T-helper 2 cell (primary cell): Measurements from ENCODE around the gene NANOS3.

Experiments used
- DNase-seq, 5 experiments: peaks; one replicate each; pipeline versions ENCODE4 v3.0.0 to v3.0.0-alpha.2; 2012 to 2022

NANOS3 gene

DNA sequence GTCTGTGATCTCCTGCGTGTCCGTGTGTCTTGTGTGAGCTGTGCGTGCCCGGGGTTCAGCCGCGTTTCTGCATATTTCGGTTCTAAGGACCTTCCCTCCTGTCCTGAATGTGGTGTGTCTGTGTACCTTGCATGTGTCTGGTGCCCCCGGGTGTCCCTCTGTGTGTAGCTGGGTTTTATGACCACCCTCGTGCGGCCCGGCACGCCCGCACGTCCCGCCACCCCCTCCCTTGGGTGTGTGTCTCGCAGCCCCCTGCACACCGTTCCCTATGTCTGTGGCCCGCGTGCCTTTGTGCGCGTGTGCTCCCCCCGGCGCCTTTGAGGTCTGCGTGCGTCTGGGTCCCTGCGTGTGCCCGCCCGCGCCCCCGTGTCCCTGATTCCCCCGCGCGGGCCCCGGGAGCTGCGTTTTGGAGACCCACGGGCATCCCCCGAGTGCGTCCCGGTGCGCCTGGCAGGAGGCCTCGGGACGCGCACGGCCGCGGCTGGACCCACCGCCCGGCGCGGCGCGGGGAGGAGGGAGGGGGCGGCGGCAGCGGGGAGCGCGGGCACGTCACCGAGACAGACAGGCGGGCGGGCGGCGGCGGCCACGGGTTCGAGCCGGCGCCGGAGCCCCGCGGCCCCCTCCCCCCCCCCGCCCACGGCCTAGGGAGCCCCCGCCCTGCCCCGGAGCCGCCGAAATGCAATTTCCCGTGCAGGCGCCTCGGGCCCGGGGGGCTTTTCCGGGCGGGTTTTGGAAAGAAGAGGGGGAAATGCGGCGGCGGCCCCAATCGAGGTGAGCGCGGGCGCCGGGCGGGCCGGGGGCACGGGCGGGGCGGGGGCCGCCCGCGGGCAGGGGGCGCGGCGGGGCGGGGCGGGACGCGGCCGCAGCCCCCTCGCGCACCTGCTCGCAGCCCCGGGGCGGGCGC lies 12.0 kb upstream of the NANOS3 start:
- DNase-seq = no peak

DNA sequence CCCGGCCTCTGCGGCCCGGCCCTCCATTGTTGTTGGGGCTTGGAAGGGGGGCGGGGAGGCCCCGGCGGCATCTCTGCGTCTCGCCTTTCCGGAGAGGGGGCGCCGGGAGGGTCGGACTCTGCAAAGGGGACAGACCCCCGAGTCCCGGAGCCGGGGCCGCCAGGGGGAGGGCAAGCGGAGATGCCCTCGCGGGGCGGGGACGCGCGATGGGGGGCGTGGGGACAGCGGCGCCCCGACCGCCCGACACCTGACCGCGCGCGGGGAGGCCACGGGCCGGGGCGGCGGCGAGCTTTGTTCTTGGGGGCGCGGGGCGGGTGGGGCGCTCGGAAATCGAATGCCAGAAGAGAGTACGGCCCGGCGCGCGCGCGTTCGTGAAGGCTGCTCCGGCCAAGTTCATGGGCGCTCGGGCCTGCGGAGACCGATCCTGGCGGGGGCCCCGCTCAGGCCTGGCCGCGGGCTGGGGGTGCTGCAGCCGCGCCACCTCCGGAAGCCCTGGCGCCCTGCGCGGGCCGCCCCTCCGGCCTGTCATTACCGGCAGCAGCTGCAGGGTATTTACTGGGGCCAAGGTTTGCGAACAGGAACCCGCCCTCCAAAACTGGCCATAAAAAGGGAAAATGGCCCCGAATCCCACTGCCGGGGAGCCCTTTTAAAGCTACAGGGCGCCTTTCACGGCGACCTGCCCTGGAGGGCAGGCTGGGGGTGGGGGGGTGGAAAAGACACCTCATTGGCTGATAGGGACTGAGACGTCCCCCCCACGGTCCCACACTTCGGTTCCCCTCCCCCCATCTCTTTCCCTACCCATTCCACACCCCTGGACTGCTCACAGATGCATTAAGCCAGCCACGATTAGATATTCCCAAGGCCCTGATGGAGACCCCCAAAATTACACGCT lies 11.1 kb upstream of the NANOS3 start:
- peak in 1 of 5 experiments; percentile 30 for DNase-seq

GRCh38 chr19:13866463-13867046 lies 10.4 kb upstream of the NANOS3 start:
- no peak for DNase-seq

- DNase-seq = no peak
Measured at GRCh38 chr19:13868663-13869062, 8.3 kb upstream of the NANOS3 start.

- no peak for DNase-seq
Measured at GRCh38 chr19:13869281-13869680, 7.7 kb upstream of the NANOS3 start.

- DNase-seq = no peak
Measured at GRCh38 chr19:13870873-13871272, 6.1 kb upstream of the NANOS3 start.

DNA sequence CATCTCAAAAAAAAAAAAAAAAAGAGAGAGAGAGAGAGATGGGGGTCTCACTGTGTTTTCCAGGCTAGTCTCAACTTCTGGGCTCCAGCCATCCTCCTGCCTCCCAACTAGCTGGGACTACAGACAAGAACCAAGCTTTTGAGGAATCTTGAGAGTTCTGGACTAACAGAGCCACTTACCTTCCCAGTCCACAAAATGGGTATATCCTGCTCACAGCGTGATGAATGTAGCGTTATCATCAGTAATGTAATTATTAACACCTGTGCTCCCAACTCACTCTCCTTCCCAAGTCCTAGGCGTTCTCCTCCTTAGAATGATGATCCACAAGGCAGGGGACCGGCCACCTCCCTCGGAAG lies 4.6 kb upstream of the NANOS3 start:
- DNase-seq = no peak

DNA sequence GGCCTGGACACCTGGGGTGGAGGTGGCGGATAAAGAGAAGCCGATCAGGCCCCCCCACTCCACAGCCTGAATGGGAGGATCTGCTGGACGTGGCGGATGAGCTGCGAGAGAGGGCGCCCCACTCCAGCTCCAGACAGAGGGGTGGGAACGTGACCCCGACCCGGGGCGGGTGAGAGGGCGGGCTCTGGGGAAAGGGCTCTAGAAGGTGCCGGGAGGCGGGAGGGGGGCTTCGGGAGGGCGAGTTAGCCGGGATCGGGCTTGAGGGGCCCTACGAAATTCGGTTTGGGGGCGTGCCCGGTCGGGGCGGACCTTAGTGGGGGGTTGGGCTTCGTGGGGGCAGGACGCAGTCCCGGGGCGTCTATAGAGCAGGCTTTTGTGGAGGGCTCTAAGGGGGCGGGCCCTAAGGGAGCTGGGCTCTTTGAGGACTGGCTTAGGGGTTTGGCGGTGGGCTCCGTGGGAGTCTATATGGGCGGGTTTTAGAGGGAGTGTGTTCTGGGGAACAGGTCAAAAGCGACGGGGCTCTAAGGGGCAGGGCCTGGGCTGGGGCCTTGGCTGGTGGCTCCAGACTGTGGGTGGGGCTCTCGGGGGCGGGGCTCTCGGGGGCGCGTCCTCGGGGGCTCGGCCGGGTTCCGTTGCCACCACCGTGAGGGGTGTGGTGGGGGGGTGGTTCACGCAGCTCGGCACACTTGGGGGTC lies 4.1 kb upstream of the NANOS3 start:
- peak in 2 of 5 experiments; percentile 30 to 48 for DNase-seq

GRCh38 chr19:13873834-13874515 lies 3.0 kb upstream of the NANOS3 start:
- no peak for DNase-seq

- DNase-seq = no peak
Measured at GRCh38 chr19:13875824-13876223, 1.1 kb upstream of the NANOS3 start.

DNA sequence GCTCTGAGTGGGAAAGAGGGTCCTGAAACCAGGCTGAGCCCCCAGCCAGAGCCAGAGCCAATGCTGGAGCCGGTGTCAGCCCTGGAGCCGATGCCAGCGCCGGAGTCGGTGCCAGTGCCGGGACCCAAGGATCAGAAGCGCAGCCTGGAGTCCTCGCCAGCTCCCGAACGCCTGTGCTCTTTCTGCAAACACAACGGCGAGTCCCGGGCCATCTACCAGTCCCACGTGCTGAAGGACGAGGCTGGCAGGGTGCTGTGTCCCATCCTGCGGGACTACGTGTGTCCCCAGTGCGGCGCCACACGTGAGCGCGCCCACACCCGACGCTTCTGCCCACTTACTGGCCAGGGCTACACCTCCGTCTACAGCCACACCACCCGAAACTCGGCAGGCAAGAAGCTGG lies 369 bp downstream of the NANOS3 start:
- DNase-seq = no peak

DNA sequence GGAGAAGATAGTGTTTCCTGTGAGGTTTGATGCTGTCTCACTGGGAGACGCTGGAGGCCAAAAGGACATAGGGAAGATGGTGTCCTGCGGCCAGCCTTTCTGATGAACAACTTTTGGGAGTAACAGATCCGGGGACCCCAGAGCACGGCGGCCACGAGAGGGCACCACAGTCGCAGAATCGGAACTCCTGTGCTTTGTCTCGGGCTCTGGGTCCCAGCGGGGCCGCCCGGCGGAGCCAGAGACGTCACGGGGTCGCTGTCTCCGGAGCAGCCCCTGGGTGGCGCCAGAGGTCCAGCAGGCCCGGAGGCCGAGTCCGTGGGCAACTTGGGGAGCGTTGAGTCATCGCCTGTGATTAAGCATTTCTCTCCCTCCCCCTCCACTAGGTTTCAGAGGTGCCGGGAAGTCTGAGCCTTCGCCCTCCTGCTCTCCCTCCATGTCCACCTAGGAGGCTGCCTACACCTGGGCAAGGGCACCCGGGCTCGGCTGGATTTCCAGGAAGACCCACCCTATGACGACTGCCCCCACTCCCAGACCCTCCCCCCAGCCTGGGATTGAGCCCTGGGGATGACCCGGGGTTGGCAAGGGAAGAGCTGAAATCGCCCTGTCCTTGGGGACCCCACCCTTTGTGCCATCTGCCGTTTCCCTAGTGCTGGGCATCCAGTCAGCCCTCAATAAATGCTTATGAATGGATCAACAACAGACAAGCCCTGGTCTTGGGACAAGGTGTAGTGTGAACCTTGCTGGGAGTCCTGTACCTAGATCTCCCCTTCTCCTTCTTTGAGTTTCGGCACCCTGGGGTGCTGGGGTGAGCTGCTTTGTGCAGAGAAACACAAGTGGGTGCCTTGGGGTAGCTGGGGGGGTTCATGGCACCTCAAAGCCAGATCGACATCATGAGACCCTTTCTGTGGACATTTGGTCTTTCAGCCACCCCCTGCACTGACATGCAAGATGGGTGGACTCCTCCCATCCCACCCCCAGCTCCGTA lies 3.4 kb downstream of the NANOS3 start:
- DNase-seq = peak; percentile 93 to 99 (median 96)

DNA sequence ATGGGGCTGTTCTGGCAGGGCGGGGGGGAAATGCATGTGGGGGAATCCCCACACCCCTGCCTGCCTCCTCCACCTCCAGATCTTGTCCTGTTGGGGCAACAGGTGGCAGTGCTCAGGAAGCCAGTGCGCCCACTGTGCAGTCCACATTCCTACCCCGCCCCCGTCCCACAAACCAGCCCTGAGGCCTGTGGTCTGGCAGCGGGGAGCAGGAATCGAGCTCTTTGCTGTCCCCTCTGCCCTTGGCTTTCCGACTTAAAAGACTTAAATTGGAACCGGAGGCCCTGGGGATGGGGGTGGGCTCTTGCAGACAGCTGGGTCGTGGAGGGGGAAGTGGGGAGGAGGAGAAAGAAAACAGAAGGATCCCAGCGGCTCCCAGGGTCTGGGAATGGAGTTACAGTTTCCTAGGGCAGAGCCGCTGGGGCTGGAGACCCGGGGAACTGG lies 4.3 kb downstream of the NANOS3 start:
- peak in 1 of 5 experiments; percentile 51 for DNase-seq

- peak in 3 of 5 experiments; percentile 31 to 82 (median 49) for DNase-seq
Measured at GRCh38 chr19:13881692-13882418, 4.9 kb downstream of the NANOS3 start.

- DNase-seq = no peak
Measured at GRCh38 chr19:13882419-13882795, 5.5 kb downstream of the NANOS3 start.

- DNase-seq = peak in 1 of 5 experiments; percentile 15
Measured at GRCh38 chr19:13882836-13883235, 5.9 kb downstream of the NANOS3 start.

GRCh38 chr19:13883516-13884064 lies 6.7 kb downstream of the NANOS3 start:
- no peak for DNase-seq

- DNase-seq = no peak
Measured at GRCh38 chr19:13884726-13885591, 8.0 kb downstream of the NANOS3 start.
